ENCODE results near the gene TFCP2. TPM values are rescaled to one million over a fixed set of nuclear protein-coding genes. Genes with fewer than 3 reads are reported as not detected.
A peak's percentile ranks its signal among the peaks of the same experiment; 100 is the strongest.
"Not testable (repeated sequence)": the region's sequence is repeated elsewhere in the genome, so short reads cannot be mapped to it uniquely, and the experiment has no call there.

Gene TFCP2
- 10 to 100 TPM; 34.5 to 38.8 TPM for total RNA-seq

GRCh38 chr12:51172515-51173431, at the start of gene TFCP2:
Gene TFCP2, minus strand, starts transcription at chr12:51173135. Its CDS starts 713 bp downstream, at chr12:51172422.
- Mint-ChIP-seq H3K27me3 (ENCODE audit: low read depth) (no peaks in the 10 kb centered on the region), H3K36me3 (ENCODE audit: low read depth) (peaks cover 8% of the 10 kb centered on the region), H3K4me3 (peak within 1 kb of the TSS; percentile 51), H3K9me3 (ENCODE audit: insufficient read depth) (no peaks in the 10 kb centered on the region), H3K27ac (peak within 1 kb of the TSS; percentile 69), H3K4me1 (ENCODE audit: low read depth) (peaks cover 9% of the 10 kb centered on the region)
- peak; percentile 96 for DNase-seq
- peak; percentile 99 for ATAC-seq
- ChIA-PET POLR2A (interaction anchor here (1.0 kb wide), 1 partner anchor 66 kb away, joined by 3 read pairs; no protein-coding TSS in a partner anchor), CTCF (interaction anchor here (1.8 kb wide), 1 partner anchor 169 kb away, joined by 5 read pairs; no protein-coding TSS in a partner anchor)

- ChIA-PET POLR2A (no interaction called here), CTCF (no interaction called here)
- Mint-ChIP-seq H3K27me3 (ENCODE audit: low read depth) (no peaks in the 10 kb centered on the region), H3K4me1 (ENCODE audit: low read depth) (peaks cover 11% of the 10 kb centered on the region), H3K36me3 (ENCODE audit: low read depth) (no peaks in the 10 kb centered on the region), H3K27ac (no peak overlapping the region), H3K9me3 (ENCODE audit: insufficient read depth) (no peaks in the 10 kb centered on the region), H3K4me3 (no peak overlapping the region)
- ATAC-seq (no peak), DNase-seq (no peak)
These were observed 49.5 kb upstream of the TFCP2 start for GRCh38 chr12:51222461-51222860.

GRCh38 chr12:51219857-51220256, 46.9 kb upstream of the TFCP2 start:
- H3K27me3 Mint-ChIP-seq (ENCODE audit: low read depth); H3K9me3 Mint-ChIP-seq (ENCODE audit: insufficient read depth); DNase-seq; ATAC-seq; CTCF ChIA-PET; H3K27ac Mint-ChIP-seq; H3K4me3 Mint-ChIP-seq; POLR2A ChIA-PET; H3K36me3 Mint-ChIP-seq (ENCODE audit: low read depth): not testable (repeated sequence)
- peaks cover 11% of the 10 kb centered on the region for H3K4me1 Mint-ChIP-seq (ENCODE audit: low read depth)

- Mint-ChIP-seq H3K4me3 (no peak overlapping the region), H3K36me3 (ENCODE audit: low read depth) (no peaks in the 10 kb centered on the region), H3K27me3 (ENCODE audit: low read depth) (no peaks in the 10 kb centered on the region), H3K27ac (peak overlapping the region; percentile 44), H3K9me3 (ENCODE audit: insufficient read depth) (no peaks in the 10 kb centered on the region), H3K4me1 (ENCODE audit: low read depth) (peaks cover 11% of the 10 kb centered on the region)
- DNase-seq (no peak), ATAC-seq (no peak)
- ChIA-PET CTCF (interaction anchor here (1.1 to 2.5 kb wide), 6 partner anchors 10 to 139 kb away, joined by 3 to 17 read pairs (median 8); partner anchors contain the start of gene DAZAP2), POLR2A (interaction anchor here (3.9 kb wide), 1 partner anchor 19 kb away, joined by 31 read pairs; the partner anchor contains the start of gene DAZAP2)
These were observed 46.4 kb upstream of the TFCP2 start for GRCh38 chr12:51219322-51219721.

- DNase-seq: no peak
- ATAC-seq: no peak
These were observed 45.7 kb upstream of the TFCP2 start for GRCh38 chr12:51218607-51219161.

GRCh38 chr12:51217968-51218606, 45.2 kb upstream of the TFCP2 start, which contains the start of gene POU6F1:
Gene POU6F1, minus strand, starts transcription at chr12:51218062. Its CDS starts 11,226 bp downstream, at chr12:51206836.
- CTCF ChIA-PET: interaction anchor here (0.6 to 2.5 kb wide), 23 partner anchors 9 to 169 kb away, joined by 3 to 17 read pairs (median 4); partner anchors contain the start of gene DAZAP2
- no peaks in the 10 kb centered on the region for H3K9me3 Mint-ChIP-seq (ENCODE audit: insufficient read depth)

More at GRCh38 chr12:51218607-51219161, 45.7 kb upstream of the TFCP2 start:
- POLR2A ChIA-PET: interaction anchor here (0.8 to 3.9 kb wide), 5 partner anchors 11 to 170 kb away, joined by 3 to 31 read pairs (median 7); partner anchors contain the start of genes CSRNP2, DAZAP2 and LETMD1
- H3K36me3 Mint-ChIP-seq (ENCODE audit: low read depth): no peaks in the 10 kb centered on the region
- peak overlapping the region; percentile 84 for H3K27ac Mint-ChIP-seq
- CTCF ChIA-PET: interaction anchor here (0.6 to 2.5 kb wide), 20 partner anchors 8 to 170 kb away, joined by 3 to 17 read pairs (median 4); partner anchors contain the start of gene DAZAP2
- H3K9me3 Mint-ChIP-seq (ENCODE audit: insufficient read depth): no peaks in the 10 kb centered on the region
- peak overlapping the region; percentile 85 for H3K4me3 Mint-ChIP-seq
- no peaks in the 10 kb centered on the region for H3K27me3 Mint-ChIP-seq (ENCODE audit: low read depth)
- H3K4me1 Mint-ChIP-seq (ENCODE audit: low read depth): peaks cover 11% of the 10 kb centered on the region

GRCh38 chr12:51217133-51217967, 44.4 kb upstream of the TFCP2 start:
- ATAC-seq (peak; percentile 58), DNase-seq (peak; percentile 47)
- H3K4me3 Mint-ChIP-seq: peak overlapping the region; percentile 85
- POLR2A ChIA-PET: interaction anchor here (0.6 to 3.9 kb wide), 7 partner anchors 13 to 312 kb away, joined by 3 to 31 read pairs (median 4); partner anchors contain the start of genes CSRNP2, DAZAP2 and LETMD1
- CTCF ChIA-PET: interaction anchor here (0.7 to 2.5 kb wide), 12 partner anchors 14 to 168 kb away, joined by 3 to 17 read pairs (median 4); partner anchors contain the start of gene DAZAP2
- no peaks in the 10 kb centered on the region for H3K36me3 Mint-ChIP-seq (ENCODE audit: low read depth)
- peak overlapping the region; percentile 84 for H3K27ac Mint-ChIP-seq
- peaks cover 11% of the 10 kb centered on the region for H3K4me1 Mint-ChIP-seq (ENCODE audit: low read depth)
- no peaks in the 10 kb centered on the region for H3K27me3 Mint-ChIP-seq (ENCODE audit: low read depth)
- no peaks in the 10 kb centered on the region for H3K9me3 Mint-ChIP-seq (ENCODE audit: insufficient read depth)

More at GRCh38 chr12:51217968-51218606, 45.2 kb upstream of the TFCP2 start, which contains the start of gene POU6F1:
- Mint-ChIP-seq H3K27me3 (ENCODE audit: low read depth) (no peaks in the 10 kb centered on the region), H3K4me1 (ENCODE audit: low read depth) (peaks cover 11% of the 10 kb centered on the region), H3K27ac (peak within 1 kb of the TSS; percentile 84), H3K36me3 (ENCODE audit: low read depth) (no peaks in the 10 kb centered on the region), H3K4me3 (peak within 1 kb of the TSS; percentile 85)
- ATAC-seq (peak; percentile 89), DNase-seq (peak; percentile 73)
- POLR2A ChIA-PET: interaction anchor here (0.6 to 3.9 kb wide), 7 partner anchors 12 to 312 kb away, joined by 3 to 31 read pairs (median 4); partner anchors contain the start of genes CSRNP2, DAZAP2 and LETMD1

GRCh38 chr12:51216642-51217041, 43.7 kb upstream of the TFCP2 start:
- Mint-ChIP-seq H3K4me1 (ENCODE audit: low read depth) (peaks cover 11% of the 10 kb centered on the region), H3K27me3 (ENCODE audit: low read depth) (no peaks in the 10 kb centered on the region), H3K9me3 (ENCODE audit: insufficient read depth) (no peaks in the 10 kb centered on the region), H3K27ac (no peak overlapping the region), H3K36me3 (ENCODE audit: low read depth) (no peaks in the 10 kb centered on the region), H3K4me3 (peak overlapping the region; percentile 16)
- ChIA-PET CTCF (interaction anchor here (1.0 to 1.2 kb wide), 2 partner anchors 14 to 127 kb away, joined by 3 read pairs; no protein-coding TSS in a partner anchor), POLR2A (interaction anchor here (3.9 kb wide), 1 partner anchor 22 kb away, joined by 31 read pairs; the partner anchor contains the start of gene DAZAP2)
- DNase-seq (no peak), ATAC-seq (no peak)

- Mint-ChIP-seq H3K27me3 (ENCODE audit: low read depth) (no peaks in the 10 kb centered on the region), H3K4me3 (no peak overlapping the region), H3K36me3 (ENCODE audit: low read depth) (no peaks in the 10 kb centered on the region), H3K27ac (no peak overlapping the region), H3K9me3 (ENCODE audit: insufficient read depth) (no peaks in the 10 kb centered on the region), H3K4me1 (ENCODE audit: low read depth) (peaks cover 11% of the 10 kb centered on the region)
- ChIA-PET CTCF (no interaction called here), POLR2A (interaction anchor here (1.2 kb wide), 1 partner anchor 29 kb away, joined by 3 read pairs; no protein-coding TSS in a partner anchor)
- DNase-seq: no peak
- ATAC-seq: no peak
These were observed 42.0 kb upstream of the TFCP2 start for GRCh38 chr12:51214895-51215294.

- DNase-seq (no peak), ATAC-seq (no peak)
- H3K4me1 Mint-ChIP-seq (ENCODE audit: low read depth): no peaks in the 10 kb centered on the region
- POLR2A ChIA-PET: no interaction called here
- no peak overlapping the region for H3K27ac Mint-ChIP-seq
- no peaks in the 10 kb centered on the region for H3K9me3 Mint-ChIP-seq (ENCODE audit: insufficient read depth)
- no peaks in the 10 kb centered on the region for H3K27me3 Mint-ChIP-seq (ENCODE audit: low read depth)
- CTCF ChIA-PET: interaction anchor here (1.2 to 2.2 kb wide), 3 partner anchors 42 to 180 kb away, joined by 3 to 7 read pairs (median 6); no protein-coding TSS in a partner anchor
- no peak overlapping the region for H3K4me3 Mint-ChIP-seq
- H3K36me3 Mint-ChIP-seq (ENCODE audit: low read depth): no peaks in the 10 kb centered on the region
These were observed 37.9 kb upstream of the TFCP2 start for GRCh38 chr12:51210690-51211395.
